Endothelial cell of umbilical vein (primary cell): ENCODE results near the gene NUBPL. TPM values are rescaled to one million over a fixed set of nuclear protein-coding genes. Genes with fewer than 3 reads are reported as not detected.

ENCODE experiments used
- BruUV-seq: library from RNA; stranded (reverse); fragments of 400-500 nt; replicated peaks from 2 replicates; lab custom pipeline; 2021; lab: Mats Ljungman, UMichigan
- CTCF ChIA-PET: fragments of 300-600, 350-600 bp; sonication (Branson Sonifier 250); formaldehyde crosslinking; loops from one replicate; lab custom pipeline; 2021; ENCODE audit warnings: antibody characterized with exemption, inconsistent platforms; lab: Charles Lee
- POLR2A ChIA-PET: fragments of 300-600, 350-600 bp; sonication (Branson Sonifier 250); formaldehyde crosslinking; loops from one replicate; lab custom pipeline; 2021; ENCODE audit warnings: antibody characterized with exemption, inconsistent platforms; lab: Charles Lee
- DNase-seq: peaks from one replicate; pipeline ENCODE4 v3.0.0-alpha.2; 2011; ENCODE audit warnings: low read depth, low spot score
- FAIRE-seq: peaks from 2 replicates; lab custom pipeline; 2011; peaks lifted over from hg19 to GRCh38; lab: Jason Lieb, UNC
- H2AFZ ChIP-seq: 2 replicates; pipeline ENCODE4 v1.6.0; 2012; ENCODE audit warnings: low read depth, low read length, control low read depth, inconsistent platforms
- H3K27ac ChIP-seq: 2 replicates; pipeline ENCODE4 v1.5.1; 2011; ENCODE audit warnings: low read depth, mild to moderate bottlenecking, control low read depth, low read length, moderate library complexity; ENCODE audit not compliant: insufficient read depth
- H3K27me3 ChIP-seq, 2 experiments: 2 replicates each; pipeline versions ENCODE4 v1.6.0 to v1.6.1; 2011; ENCODE audit warnings: low read length in 2 of 2, mixed read lengths in 1 of 2; ENCODE audit not compliant: control insufficient read depth in 2 of 2, insufficient read depth in 2 of 2
- H3K36me3 ChIP-seq, 2 experiments: 2 replicates in 1 of 2; 3 replicates in 1 of 2; pipeline ENCODE4 v1.5.1; 2011; ENCODE audit warnings: low read length in 2 of 2, mild to moderate bottlenecking in 1 of 2, moderate library complexity in 1 of 2; ENCODE audit not compliant: control insufficient read depth in 2 of 2, insufficient read depth in 2 of 2; ENCODE audit errors: extremely low read depth in 1 of 2
- H3K4me1 ChIP-seq: 3 replicates; pipeline ENCODE4 v1.5.1; 2011; ENCODE audit warnings: mild to moderate bottlenecking, low read length; ENCODE audit not compliant: control insufficient read depth, insufficient read depth; ENCODE audit errors: extremely low read depth
- H3K4me2 ChIP-seq: 2 replicates; pipeline ENCODE4 v1.6.1; 2011; ENCODE audit warnings: low read length, control low read depth, mixed read lengths; ENCODE audit not compliant: insufficient read depth
- H3K4me3 ChIP-seq, 3 experiments: fragments of 200-600 bp in 1 of 3; sonication (generic), shearing (Covaris generic) in 1 of 3; replicated peaks in 1 of 3; 2 replicates each; pipeline ENCODE4 v1.5.1; 2011 to 2016; ENCODE audit warnings: control low read depth in 3 of 3, low read length in 3 of 3, mild to moderate bottlenecking in 2 of 3, inconsistent platforms in 1 of 3, low read depth in 1 of 3, moderate library complexity in 1 of 3; ENCODE audit not compliant: insufficient read depth in 1 of 3
- H3K79me2 ChIP-seq: 2 replicates; pipeline ENCODE4 v1.6.0; 2012; ENCODE audit warnings: low read length, inconsistent platforms; ENCODE audit not compliant: control insufficient read depth, insufficient read depth
- H3K9ac ChIP-seq: replicated peaks from 2 replicates; pipeline ENCODE3; 2011; ENCODE audit warnings: low read length, control low read depth; ENCODE audit not compliant: insufficient read depth; ENCODE audit errors: extremely low read depth
- H3K9me1 ChIP-seq: replicated peaks from 3 replicates; pipeline ENCODE4 v1.6.0; 2011; ENCODE audit warnings: mild to moderate bottlenecking, low read length; ENCODE audit not compliant: control insufficient read depth, insufficient read depth; ENCODE audit errors: extremely low read depth
- H3K9me3 ChIP-seq: replicated peaks from 2 replicates; pipeline ENCODE4 v1.5.1; 2012; ENCODE audit warnings: low read length, inconsistent platforms; ENCODE audit not compliant: control insufficient read depth, insufficient read depth
- H4K20me1 ChIP-seq: replicated peaks from 2 replicates; pipeline ENCODE3; 2011; ENCODE audit warnings: mild to moderate bottlenecking, low read length; ENCODE audit not compliant: control insufficient read depth, insufficient read depth; ENCODE audit errors: extremely low read depth
- FOS ChIP-seq: IDR thresholded peaks from 2 replicates; pipeline ENCODE4 v1.6.1; 2011; ENCODE audit warnings: mild to moderate bottlenecking, low read length, moderate library complexity, borderline replicate concordance; ENCODE audit not compliant: insufficient read depth
- GATA2 ChIP-seq: IDR thresholded peaks from 2 replicates; pipeline ENCODE4 v1.7.0; 2011; ENCODE audit warnings: low read depth, mild to moderate bottlenecking, moderate library complexity, mixed read lengths, low read length; ENCODE audit not compliant: insufficient read length, insufficient read depth
- POLR2A ChIP-seq: IDR thresholded peaks from 2 replicates; pipeline ENCODE4 v1.6.1; 2012; ENCODE audit warnings: low read depth, mild to moderate bottlenecking, control low read depth, low read length
- POLR2AphosphoS5 ChIP-seq: IDR thresholded peaks from 2 replicates; pipeline ENCODE4 v1.6.1; 2012; ENCODE audit warnings: low read depth, mild to moderate bottlenecking, control low read depth, low read length, moderate library complexity; ENCODE audit not compliant: insufficient read depth
- dilution Hi-C: fragments of 300-500 bp; cut with MboI; formaldehyde crosslinking; loops from one replicate; pipeline ENCODE4 v1.15.0; 2019; ENCODE audit warnings: low sequenced_read_pairs; ENCODE audit not compliant: extremely low pct_ligation_motif_present
- intact Hi-C: fragments of 100-400 bp; cut with micrococcal nuclease; formaldehyde crosslinking; loops from one replicate; pipeline ENCODE4 v1.10.0; 2022
- polyA plus RNA-seq, 4 experiments: library from polyadenylated mRNA; depleted of rRNA in 3 of 4; stranded (reverse) in 3 of 4; unstranded in 1 of 4; fragments of >200 nt; gene quantifications; 2 replicates each; pipeline versions ENCODE4 v1.2.1 to v1.2.3, GENCODE V29; 2011 to 2012; ENCODE audit warnings: missing spikeins in 1 of 4
- total RNA-seq: library from RNA; stranded (reverse); gene quantifications from 2 replicates; pipeline ENCODE4 v1.2.3, GENCODE V29; 2021
- TF ChIP-seq, protein P1 (sequence below), 2 donors: IDR thresholded peaks; 1 replicate in 1 of 2; 2 replicates in 1 of 2; pipeline ENCODE4 v1.5.1; 2011; ENCODE audit warnings: low read length in 2 of 2, mild to moderate bottlenecking in 2 of 2, moderate library complexity in 2 of 2, control low read depth in 1 of 2, inconsistent platforms in 1 of 2, low read depth in 1 of 2; ENCODE audit not compliant: insufficient read depth in 1 of 2; ENCODE audit errors: extremely low read depth in 1 of 2
- TF ChIP-seq, protein P2 (sequence below): IDR thresholded peaks from 2 replicates; pipeline ENCODE4 v1.6.1; 2011; ENCODE audit not compliant: insufficient read depth, insufficient read length

Gene NUBPL
- total and polyA plus RNA-seq, 2 donors (not counting 3 experiments of a cell fraction or from before 2014, with no cell fraction given), result 2.1 to 12.3 TPM

DNA sequence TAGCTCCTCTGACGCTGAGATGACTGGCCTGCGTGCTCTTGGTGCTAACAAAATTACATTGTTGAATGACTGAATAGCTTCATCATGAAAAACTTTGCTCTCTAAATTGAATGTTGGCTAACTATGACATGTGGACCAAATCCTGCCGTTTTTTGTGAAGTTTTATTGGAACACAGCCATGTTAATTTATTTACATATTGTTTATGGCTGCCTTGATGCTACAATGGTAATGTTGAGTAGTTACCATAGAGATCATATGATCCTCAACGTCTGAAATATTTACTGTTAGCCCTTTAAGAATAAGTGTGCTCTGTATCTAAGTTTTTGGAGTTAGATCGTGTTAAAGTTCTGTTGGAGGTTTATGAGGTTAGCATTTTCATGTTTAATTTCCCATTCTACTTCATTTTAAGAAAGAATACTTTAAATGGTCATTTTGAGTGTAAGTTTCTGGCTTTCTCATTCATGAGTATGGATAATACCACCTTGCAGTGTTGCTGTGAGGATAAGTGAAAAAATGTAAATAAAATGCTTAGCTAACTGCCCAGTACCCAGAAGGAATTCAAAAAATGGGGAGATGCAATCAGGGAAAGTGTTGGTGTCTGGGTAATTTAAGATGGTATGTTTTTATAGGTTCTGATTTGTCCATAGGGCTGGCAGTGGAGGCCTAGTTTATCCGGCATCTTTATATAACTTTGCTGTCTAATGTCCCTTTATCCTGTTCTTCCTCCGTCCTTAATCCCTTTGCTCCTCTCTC lies 35.3 kb downstream of the NUBPL start:
- DNase-seq (no peak), FAIRE-seq (no peak)
- ChIA-PET POLR2A (no interaction called here), CTCF (no interaction called here)
- Histone ChIP-seq H3K4me2 (no peak overlapping the region), H3K79me2 (no peaks in the 10 kb centered on the region), H3K4me3 (no peak overlapping the region), H3K9me1 (no peaks in the 10 kb centered on the region), H3K27me3 (no peaks in the 10 kb centered on the region), H3K4me1 (no peaks in the 10 kb centered on the region), H3K27ac (no peak overlapping the region), H3K36me3 (no peaks in the 10 kb centered on the region), H2AFZ (no peak overlapping the region), H4K20me1 (no peaks in the 10 kb centered on the region), H3K9ac (no peak overlapping the region), H3K9me3 (no peaks in the 10 kb centered on the region)
- TF ChIP-seq FOS (no peak), POLR2AphosphoS5 (no peak), POLR2A (no peak), GATA2 (no peak)
- TF ChIP-seq, protein P1, sequence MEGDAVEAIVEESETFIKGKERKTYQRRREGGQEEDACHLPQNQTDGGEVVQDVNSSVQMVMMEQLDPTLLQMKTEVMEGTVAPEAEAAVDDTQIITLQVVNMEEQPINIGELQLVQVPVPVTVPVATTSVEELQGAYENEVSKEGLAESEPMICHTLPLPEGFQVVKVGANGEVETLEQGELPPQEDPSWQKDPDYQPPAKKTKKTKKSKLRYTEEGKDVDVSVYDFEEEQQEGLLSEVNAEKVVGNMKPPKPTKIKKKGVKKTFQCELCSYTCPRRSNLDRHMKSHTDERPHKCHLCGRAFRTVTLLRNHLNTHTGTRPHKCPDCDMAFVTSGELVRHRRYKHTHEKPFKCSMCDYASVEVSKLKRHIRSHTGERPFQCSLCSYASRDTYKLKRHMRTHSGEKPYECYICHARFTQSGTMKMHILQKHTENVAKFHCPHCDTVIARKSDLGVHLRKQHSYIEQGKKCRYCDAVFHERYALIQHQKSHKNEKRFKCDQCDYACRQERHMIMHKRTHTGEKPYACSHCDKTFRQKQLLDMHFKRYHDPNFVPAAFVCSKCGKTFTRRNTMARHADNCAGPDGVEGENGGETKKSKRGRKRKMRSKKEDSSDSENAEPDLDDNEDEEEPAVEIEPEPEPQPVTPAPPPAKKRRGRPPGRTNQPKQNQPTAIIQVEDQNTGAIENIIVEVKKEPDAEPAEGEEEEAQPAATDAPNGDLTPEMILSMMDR (IDR thresholded peaks at IDR 0.05; ENCODE audit: extremely low read depth in 1 of 2, insufficient read depth in 1 of 2, low read depth in 1 of 2, low read length in 2 of 2), result no peak
- TF ChIP-seq, protein P2, sequence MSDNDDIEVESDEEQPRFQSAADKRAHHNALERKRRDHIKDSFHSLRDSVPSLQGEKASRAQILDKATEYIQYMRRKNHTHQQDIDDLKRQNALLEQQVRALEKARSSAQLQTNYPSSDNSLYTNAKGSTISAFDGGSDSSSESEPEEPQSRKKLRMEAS, result no peak
- BruUV-seq, result no TSS peak
- dilution Hi-C loops (no loop called here), intact Hi-C loops (no loop called here)
